Endothelial cell of umbilical vein (primary cell): ENCODE data around the gene RANBP1. TPM values are rescaled to one million over a fixed set of nuclear protein-coding genes. Genes with fewer than 3 reads are reported as not detected.

Experiments
- BruUV-seq: library from RNA; stranded (reverse); fragments of 400-500 nt; replicated peaks from 2 replicates; lab custom pipeline; 2021; lab: Mats Ljungman, UMichigan
- CTCF ChIA-PET: fragments of 300-600, 350-600 bp; sonication (Branson Sonifier 250); formaldehyde crosslinking; loops from one replicate; lab custom pipeline; 2021; ENCODE audit warnings: antibody characterized with exemption, inconsistent platforms; lab: Charles Lee
- POLR2A ChIA-PET: fragments of 300-600, 350-600 bp; sonication (Branson Sonifier 250); formaldehyde crosslinking; loops from one replicate; lab custom pipeline; 2021; ENCODE audit warnings: antibody characterized with exemption, inconsistent platforms; lab: Charles Lee
- DNase-seq: peaks from one replicate; pipeline ENCODE4 v3.0.0-alpha.2; 2011; ENCODE audit warnings: low read depth, low spot score
- FAIRE-seq: peaks from 2 replicates; lab custom pipeline; 2011; peaks lifted over from hg19 to GRCh38; lab: Jason Lieb, UNC
- H2AFZ ChIP-seq: 2 replicates; pipeline ENCODE4 v1.6.0; 2012; ENCODE audit warnings: low read depth, low read length, control low read depth, inconsistent platforms
- H3K27ac ChIP-seq: 2 replicates; pipeline ENCODE4 v1.5.1; 2011; ENCODE audit warnings: low read depth, mild to moderate bottlenecking, control low read depth, low read length, moderate library complexity; ENCODE audit not compliant: insufficient read depth
- H3K27me3 ChIP-seq, 2 experiments: 2 replicates each; pipeline versions ENCODE4 v1.6.0 to v1.6.1; 2011; ENCODE audit warnings: low read length in 2 of 2, mixed read lengths in 1 of 2; ENCODE audit not compliant: control insufficient read depth in 2 of 2, insufficient read depth in 2 of 2
- H3K36me3 ChIP-seq, 2 experiments: 2 replicates in 1 of 2; 3 replicates in 1 of 2; pipeline ENCODE4 v1.5.1; 2011; ENCODE audit warnings: low read length in 2 of 2, mild to moderate bottlenecking in 1 of 2, moderate library complexity in 1 of 2; ENCODE audit not compliant: control insufficient read depth in 2 of 2, insufficient read depth in 2 of 2; ENCODE audit errors: extremely low read depth in 1 of 2
- H3K4me1 ChIP-seq: 3 replicates; pipeline ENCODE4 v1.5.1; 2011; ENCODE audit warnings: mild to moderate bottlenecking, low read length; ENCODE audit not compliant: control insufficient read depth, insufficient read depth; ENCODE audit errors: extremely low read depth
- H3K4me2 ChIP-seq: 2 replicates; pipeline ENCODE4 v1.6.1; 2011; ENCODE audit warnings: low read length, control low read depth, mixed read lengths; ENCODE audit not compliant: insufficient read depth
- H3K4me3 ChIP-seq, 3 experiments: fragments of 200-600 bp in 1 of 3; sonication (generic), shearing (Covaris generic) in 1 of 3; replicated peaks in 1 of 3; 2 replicates each; pipeline ENCODE4 v1.5.1; 2011 to 2016; ENCODE audit warnings: control low read depth in 3 of 3, low read length in 3 of 3, mild to moderate bottlenecking in 2 of 3, inconsistent platforms in 1 of 3, low read depth in 1 of 3, moderate library complexity in 1 of 3; ENCODE audit not compliant: insufficient read depth in 1 of 3
- H3K79me2 ChIP-seq: 2 replicates; pipeline ENCODE4 v1.6.0; 2012; ENCODE audit warnings: low read length, inconsistent platforms; ENCODE audit not compliant: control insufficient read depth, insufficient read depth
- H3K9ac ChIP-seq: replicated peaks from 2 replicates; pipeline ENCODE3; 2011; ENCODE audit warnings: low read length, control low read depth; ENCODE audit not compliant: insufficient read depth; ENCODE audit errors: extremely low read depth
- H3K9me1 ChIP-seq: replicated peaks from 3 replicates; pipeline ENCODE4 v1.6.0; 2011; ENCODE audit warnings: mild to moderate bottlenecking, low read length; ENCODE audit not compliant: control insufficient read depth, insufficient read depth; ENCODE audit errors: extremely low read depth
- H3K9me3 ChIP-seq: replicated peaks from 2 replicates; pipeline ENCODE4 v1.5.1; 2012; ENCODE audit warnings: low read length, inconsistent platforms; ENCODE audit not compliant: control insufficient read depth, insufficient read depth
- H4K20me1 ChIP-seq: replicated peaks from 2 replicates; pipeline ENCODE3; 2011; ENCODE audit warnings: mild to moderate bottlenecking, low read length; ENCODE audit not compliant: control insufficient read depth, insufficient read depth; ENCODE audit errors: extremely low read depth
- CTCF ChIP-seq, 2 donors: IDR thresholded peaks; 1 replicate in 1 of 2; 2 replicates in 1 of 2; pipeline ENCODE4 v1.5.1; 2011; ENCODE audit warnings: low read length in 2 of 2, mild to moderate bottlenecking in 2 of 2, moderate library complexity in 2 of 2, control low read depth in 1 of 2, inconsistent platforms in 1 of 2, low read depth in 1 of 2; ENCODE audit not compliant: insufficient read depth in 1 of 2; ENCODE audit errors: extremely low read depth in 1 of 2
- EZH2 ChIP-seq: IDR thresholded peaks from 2 replicates; pipeline ENCODE4 v1.6.1; 2012; ENCODE audit warnings: borderline replicate concordance, low read depth, mild to moderate bottlenecking, moderate library complexity, low read length, inconsistent platforms; ENCODE audit not compliant: severe bottlenecking
- FOS ChIP-seq: IDR thresholded peaks from 2 replicates; pipeline ENCODE4 v1.6.1; 2011; ENCODE audit warnings: mild to moderate bottlenecking, low read length, moderate library complexity, borderline replicate concordance; ENCODE audit not compliant: insufficient read depth
- GATA2 ChIP-seq: IDR thresholded peaks from 2 replicates; pipeline ENCODE4 v1.7.0; 2011; ENCODE audit warnings: low read depth, mild to moderate bottlenecking, moderate library complexity, mixed read lengths, low read length; ENCODE audit not compliant: insufficient read length, insufficient read depth
- JUN ChIP-seq: IDR thresholded peaks from 2 replicates; pipeline ENCODE4 v1.6.1; 2011; ENCODE audit warnings: borderline replicate concordance, low read depth; ENCODE audit not compliant: insufficient read length, insufficient read depth
- MYC ChIP-seq: IDR thresholded peaks from one replicate; pipeline ENCODE4 v1.6.1; 2011; ENCODE audit warnings: mild to moderate bottlenecking, low read depth, low read length
- POLR2A ChIP-seq: IDR thresholded peaks from 2 replicates; pipeline ENCODE4 v1.6.1; 2012; ENCODE audit warnings: low read depth, mild to moderate bottlenecking, control low read depth, low read length
- POLR2AphosphoS5 ChIP-seq: IDR thresholded peaks from 2 replicates; pipeline ENCODE4 v1.6.1; 2012; ENCODE audit warnings: low read depth, mild to moderate bottlenecking, control low read depth, low read length, moderate library complexity; ENCODE audit not compliant: insufficient read depth
- dilution Hi-C: fragments of 300-500 bp; cut with MboI; formaldehyde crosslinking; loops from one replicate; pipeline ENCODE4 v1.15.0; 2019; ENCODE audit warnings: low sequenced_read_pairs; ENCODE audit not compliant: extremely low pct_ligation_motif_present
- intact Hi-C: fragments of 100-400 bp; cut with micrococcal nuclease; formaldehyde crosslinking; loops from one replicate; pipeline ENCODE4 v1.10.0; 2022
- polyA plus RNA-seq, 4 experiments: library from polyadenylated mRNA; depleted of rRNA in 3 of 4; stranded (reverse) in 3 of 4; unstranded in 1 of 4; fragments of >200 nt; gene quantifications; 2 replicates each; pipeline versions ENCODE4 v1.2.1 to v1.2.3, GENCODE V29; 2011 to 2012; ENCODE audit warnings: missing spikeins in 1 of 4
- total RNA-seq: library from RNA; stranded (reverse); gene quantifications from 2 replicates; pipeline ENCODE4 v1.2.3, GENCODE V29; 2021
- TF ChIP-seq, protein P1 (sequence below): IDR thresholded peaks from 2 replicates; pipeline ENCODE4 v1.6.1; 2011; ENCODE audit not compliant: insufficient read depth, insufficient read length

RANBP1 gene
- total and polyA plus RNA-seq, 2 donors (not counting 3 experiments of a cell fraction or from before 2014, with no cell fraction given) = 228 to 247 TPM

GRCh38 chr22:20089226-20089976 is 26.5 kb upstream of the RANBP1 start:
- BruUV-seq = no TSS peak
- no peaks in the 10 kb centered on the region for H3K9me1 ChIP-seq
- no peak overlapping the region for H3K27ac ChIP-seq
- intact Hi-C loops (no loop called here), dilution Hi-C loops (no loop called here)
- no peaks in the 10 kb centered on the region for H3K27me3 ChIP-seq
- no peak overlapping the region for H3K4me3 ChIP-seq
- H3K9me3 ChIP-seq = no peaks in the 10 kb centered on the region
- no peak overlapping the region for H3K4me2 ChIP-seq
- CTCF ChIA-PET = no interaction called here
- no peak for TF ChIP-seq POLR2AphosphoS5
- TF ChIP-seq GATA2 = no peak
- no peak for TF ChIP-seq EZH2
- TF ChIP-seq MYC = no peak
- no peak for TF ChIP-seq POLR2A
- TF ChIP-seq JUN = no peak
- no peak for TF ChIP-seq FOS
- TF ChIP-seq, protein P1, sequence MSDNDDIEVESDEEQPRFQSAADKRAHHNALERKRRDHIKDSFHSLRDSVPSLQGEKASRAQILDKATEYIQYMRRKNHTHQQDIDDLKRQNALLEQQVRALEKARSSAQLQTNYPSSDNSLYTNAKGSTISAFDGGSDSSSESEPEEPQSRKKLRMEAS = no peak
- no peak for TF ChIP-seq CTCF (IDR thresholded peaks at IDR 0.05; ENCODE audit: extremely low read depth in 1 of 2, insufficient read depth in 1 of 2, low read depth in 1 of 2, low read length in 2 of 2)
- POLR2A ChIA-PET = no interaction called here
- FAIRE-seq (no peak), DNase-seq (no peak)
- H3K4me1 ChIP-seq = no peaks in the 10 kb centered on the region
- no peak overlapping the region for H2AFZ ChIP-seq
- no peak overlapping the region for H3K9ac ChIP-seq
- H4K20me1 ChIP-seq = peaks cover 2% of the 10 kb centered on the region
- peaks cover 54 to 78% of the 10 kb centered on the region in 2 experiments for H3K36me3 ChIP-seq
- H3K79me2 ChIP-seq = peaks cover 63% of the 10 kb centered on the region
